CD4-positive, alpha-beta T cell (primary cell): ENCODE results near the gene SLITRK4. TPM values are rescaled to one million over a fixed set of nuclear protein-coding genes. Genes with fewer than 3 reads are reported as not detected.

Source experiments
- ATAC-seq: fragments of 200-7000 bp; cut with Tn5 transposase; one replicate; pipeline ENCODE4 v1.10.0; 2022; ENCODE audit warnings: mild to moderate bottlenecking; ENCODE audit not compliant: poor library complexity
- CTCF ChIA-PET: fragments of 350-600 bp; sonication (Branson Sonifier 250); formaldehyde crosslinking; loops from one replicate; lab custom pipeline; 2021; ENCODE audit warnings: antibody characterized with exemption, inconsistent platforms; lab: Charles Lee
- POLR2A ChIA-PET: fragments of 350-600 bp; sonication (Branson Sonifier 250); formaldehyde crosslinking; loops from one replicate; lab custom pipeline; 2021; ENCODE audit warnings: antibody characterized with exemption, inconsistent platforms; lab: Charles Lee
- DNase-seq, 14 experiments: peaks; one replicate each; pipeline ENCODE4 v3.0.0-alpha.2; 2013 to 2020; ENCODE audit warnings: mixed read lengths in 2 of 14
- H3K27ac ChIP-seq, 2 donors: one replicate each; pipeline versions ENCODE4 v1.5.1 to v1.7.0; 2013; ENCODE audit warnings: low read length in 2 of 2, low read depth in 1 of 2, mild to moderate bottlenecking in 1 of 2
- H3K27me3 ChIP-seq, 2 experiments: 1 replicate in 1 of 2; 2 replicates in 1 of 2; pipeline versions ENCODE4 v1.6.1 to v1.7.0; 2013; ENCODE audit warnings: low read length in 2 of 2, control low read depth in 1 of 2, mild to moderate bottlenecking in 1 of 2, moderate library complexity in 1 of 2; ENCODE audit not compliant: insufficient read depth in 2 of 2, control insufficient read depth in 1 of 2
- H3K36me3 ChIP-seq: one replicate; pipeline ENCODE4 v1.6.1; 2013; ENCODE audit warnings: low read length, control low read depth; ENCODE audit not compliant: insufficient read depth
- H3K4me1 ChIP-seq: one replicate; pipeline ENCODE4 v1.6.1; 2013; ENCODE audit warnings: low read length, control low read depth; ENCODE audit not compliant: insufficient read depth
- H3K4me3 ChIP-seq: one replicate; pipeline ENCODE4 v1.5.1; 2013; ENCODE audit warnings: mild to moderate bottlenecking, low read length, moderate library complexity
- H3K9me3 ChIP-seq, 2 experiments: 1 replicate in 1 of 2; 2 replicates in 1 of 2; pipeline versions ENCODE4 v1.6.1 to v1.7.0; 2013; ENCODE audit warnings: low read length in 2 of 2, mild to moderate bottlenecking in 2 of 2, control low read depth in 1 of 2, moderate library complexity in 1 of 2; ENCODE audit not compliant: control insufficient read depth in 1 of 2, insufficient read depth in 1 of 2
- H3K27ac Mint-ChIP-seq: one replicate; pipeline ENCODE4 v1.8.0; 2020; ENCODE audit warnings: mixed read lengths
- H3K27me3 Mint-ChIP-seq: one replicate; pipeline ENCODE4 v1.8.0; 2021; ENCODE audit warnings: mixed read lengths
- H3K36me3 Mint-ChIP-seq: one replicate; pipeline ENCODE4 v1.8.0; 2021; ENCODE audit warnings: low read depth, mixed read lengths
- H3K4me1 Mint-ChIP-seq: one replicate; pipeline ENCODE4 v1.8.0; 2021; ENCODE audit warnings: low read depth, mixed read lengths
- H3K4me3 Mint-ChIP-seq: one replicate; pipeline ENCODE4 v1.8.0; 2020; ENCODE audit warnings: mild to moderate bottlenecking, mixed read lengths
- H3K9me3 Mint-ChIP-seq: one replicate; pipeline ENCODE4 v1.8.0; 2020; ENCODE audit warnings: mixed read lengths
- CTCF ChIP-seq: fragments of 200-600 bp; IDR thresholded peaks from one replicate; pipeline ENCODE4 v1.8.0; 2022; ENCODE audit warnings: antibody characterized with exemption, mild to moderate bottlenecking
- intact Hi-C, 2 experiments: fragments of 100-400 bp; cut with DNase I in 1 of 2; cut with micrococcal nuclease in 1 of 2; formaldehyde crosslinking; loops; one replicate each; pipeline versions ENCODE4 v1.15.1 to v1.9.0; 2023 to 2025; cut with DNase I, micrococcal nuclease
- total RNA-seq, 174 experiments: library from RNA in 2 of 174; stranded (reverse) in 2 of 174; gene quantifications; one replicate each; pipeline ENCODE4 v1.2.3 and lab custom pipeline; 2021 to 2026

The SLITRK4 gene
- total RNA-seq, 2 experiments from 2014 or later, result 0.06 TPM; not detected in 1

GRCh38 chrX:143661286-143661685, 25.4 kb upstream of the SLITRK4 start:
- DNase-seq, result no peak
- Histone ChIP-seq H3K9me3 (no peaks in the 10 kb centered on the region), H3K27ac (no peak overlapping the region), H3K4me3 (no peak overlapping the region), H3K27me3 (no peaks in the 10 kb centered on the region), H3K36me3 (no peaks in the 10 kb centered on the region), H3K4me1 (no peaks in the 10 kb centered on the region)
- Mint-ChIP-seq H3K4me3 (no peak overlapping the region), H3K4me1 (no peaks in the 10 kb centered on the region), H3K27ac (no peak overlapping the region), H3K36me3 (no peaks in the 10 kb centered on the region), H3K27me3 (no peaks in the 10 kb centered on the region), H3K9me3 (peaks cover 2% of the 10 kb centered on the region)
- ChIA-PET CTCF (no interaction called here), POLR2A (no interaction called here)
- TF ChIP-seq CTCF, result no peak
- ATAC-seq, result no peak
- intact Hi-C loops, result no loop called here

GRCh38 chrX:143648705-143649104, 12.8 kb upstream of the SLITRK4 start:
- ATAC-seq, result no peak
- no peaks in the 10 kb centered on the region for H3K4me1 Mint-ChIP-seq
- H3K27me3 Mint-ChIP-seq, result no peaks in the 10 kb centered on the region

GRCh38 chrX:143642426-143642825, 6.5 kb upstream of the SLITRK4 start:
- no peak overlapping the region for H3K4me3 ChIP-seq
- no peaks in the 10 kb centered on the region for H3K9me3 ChIP-seq
- ATAC-seq, result no peak
- ChIA-PET POLR2A (no interaction called here), CTCF (no interaction called here)
- Mint-ChIP-seq H3K27me3 (no peaks in the 10 kb centered on the region), H3K4me1 (no peaks in the 10 kb centered on the region), H3K27ac (no peak overlapping the region), H3K4me3 (no peak overlapping the region), H3K9me3 (no peaks in the 10 kb centered on the region), H3K36me3 (no peaks in the 10 kb centered on the region)
- no peaks in the 10 kb centered on the region for H3K36me3 ChIP-seq
- H3K27me3 ChIP-seq, result no peaks in the 10 kb centered on the region
- no peaks in the 10 kb centered on the region for H3K4me1 ChIP-seq
- intact Hi-C loops, result no loop called here
- no peak overlapping the region for H3K27ac ChIP-seq
- TF ChIP-seq CTCF, result no peak
- DNase-seq, result no peak

More at GRCh38 chrX:143648705-143649104, 12.8 kb upstream of the SLITRK4 start:
- Mint-ChIP-seq H3K4me3 (no peak overlapping the region), H3K36me3 (no peaks in the 10 kb centered on the region), H3K27ac (no peak overlapping the region), H3K9me3 (no peaks in the 10 kb centered on the region)
- intact Hi-C loops, result no loop called here
- ChIA-PET CTCF (no interaction called here), POLR2A (no interaction called here)
- Histone ChIP-seq H3K9me3 (no peaks in the 10 kb centered on the region), H3K27ac (no peak overlapping the region), H3K27me3 (no peaks in the 10 kb centered on the region), H3K4me3 (no peak overlapping the region), H3K4me1 (no peaks in the 10 kb centered on the region), H3K36me3 (no peaks in the 10 kb centered on the region)
- TF ChIP-seq CTCF, result no peak
- peak in 1 of 14 experiments; percentile 4 for DNase-seq
